Esophagus muscularis mucosa (tissue), 3 donors: Measurements from ENCODE around the gene RCBTB1.

Source experiments
- POLR2AphosphoS5 ChIP-seq, 2 donors: sonication (generic); formaldehyde crosslinking; IDR thresholded peaks; one replicate each; pipeline ENCODE4 v1.6.1; 2017; ENCODE audit warnings: antibody characterized with exemption in 2 of 2
- TF ChIP-seq, protein P1 (sequence below), 3 experiments: fragments of 200-600 bp in 2 of 3; fragments of 450-650 bp in 1 of 3; sonication (generic) in 2 of 3; IDR thresholded peaks; one replicate each; pipeline ENCODE4 v1.5.1; 2017 to 2019; ENCODE audit warnings: antibody characterized with exemption in 3 of 3, mild to moderate bottlenecking in 2 of 3, moderate library complexity in 1 of 3

DNA sequence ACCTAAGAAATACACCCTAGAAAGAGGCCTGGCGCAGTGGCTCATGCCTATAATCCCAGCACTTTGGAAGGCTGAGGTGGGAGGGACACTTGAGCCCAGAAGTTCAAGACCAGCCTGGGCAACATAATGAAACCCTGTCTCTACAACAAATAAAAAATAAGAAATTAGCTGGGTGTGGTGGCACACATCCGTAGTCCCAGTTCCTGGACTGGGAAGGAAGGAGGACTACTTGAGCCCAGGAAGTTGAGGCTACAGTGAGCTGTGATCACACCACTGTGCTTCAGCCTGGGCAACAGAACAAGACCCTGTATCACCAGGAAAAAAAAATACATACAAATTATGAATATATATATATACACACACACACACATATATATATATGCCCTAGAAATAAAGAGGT, 47.0 kb downstream of the RCBTB1 start:
- TF ChIP-seq, protein P1, sequence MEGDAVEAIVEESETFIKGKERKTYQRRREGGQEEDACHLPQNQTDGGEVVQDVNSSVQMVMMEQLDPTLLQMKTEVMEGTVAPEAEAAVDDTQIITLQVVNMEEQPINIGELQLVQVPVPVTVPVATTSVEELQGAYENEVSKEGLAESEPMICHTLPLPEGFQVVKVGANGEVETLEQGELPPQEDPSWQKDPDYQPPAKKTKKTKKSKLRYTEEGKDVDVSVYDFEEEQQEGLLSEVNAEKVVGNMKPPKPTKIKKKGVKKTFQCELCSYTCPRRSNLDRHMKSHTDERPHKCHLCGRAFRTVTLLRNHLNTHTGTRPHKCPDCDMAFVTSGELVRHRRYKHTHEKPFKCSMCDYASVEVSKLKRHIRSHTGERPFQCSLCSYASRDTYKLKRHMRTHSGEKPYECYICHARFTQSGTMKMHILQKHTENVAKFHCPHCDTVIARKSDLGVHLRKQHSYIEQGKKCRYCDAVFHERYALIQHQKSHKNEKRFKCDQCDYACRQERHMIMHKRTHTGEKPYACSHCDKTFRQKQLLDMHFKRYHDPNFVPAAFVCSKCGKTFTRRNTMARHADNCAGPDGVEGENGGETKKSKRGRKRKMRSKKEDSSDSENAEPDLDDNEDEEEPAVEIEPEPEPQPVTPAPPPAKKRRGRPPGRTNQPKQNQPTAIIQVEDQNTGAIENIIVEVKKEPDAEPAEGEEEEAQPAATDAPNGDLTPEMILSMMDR (IDR thresholded peaks at IDR 0.05) = no peak
- no peak for TF ChIP-seq POLR2AphosphoS5 (IDR thresholded peaks at IDR 0.05)
